Psoas muscle (tissue), 8 donors: ENCODE data around the gene LMAN2. TPM values are rescaled to one million over a fixed set of nuclear protein-coding genes. Genes with fewer than 3 reads are reported as not detected.

ENCODE experiments used
- ATAC-seq, 4 donors: fragments of 200-7000 bp; cut with Tn5 transposase; one replicate each; pipeline ENCODE4 v1.9.1; 2020; ENCODE audit warnings: moderate library complexity in 3 of 4, mild to moderate bottlenecking in 2 of 4
- DNase-seq, 2 donors: peaks; one replicate each; pipeline ENCODE4 v3.0.0-alpha.2; 2020
- H3K27ac ChIP-seq: fragments of 200-600 bp; one replicate; pipeline ENCODE4 v1.8.0; 2022
- H3K27me3 ChIP-seq, 3 donors: fragments of 200-600 bp in 1 of 3; one replicate each; pipeline versions ENCODE4 v1.6.1 to v1.8.0; 2013 to 2022; ENCODE audit warnings: low read length in 2 of 3, mild to moderate bottlenecking in 2 of 3, moderate library complexity in 1 of 3; ENCODE audit not compliant: insufficient read depth in 3 of 3
- H3K36me3 ChIP-seq, 2 donors: fragments of 200-600 bp in 1 of 2; one replicate each; pipeline versions ENCODE4 v1.6.1 to v1.8.0; 2013 to 2022; ENCODE audit warnings: low read depth in 1 of 2, mild to moderate bottlenecking in 1 of 2, moderate library complexity in 1 of 2; ENCODE audit not compliant: insufficient read depth in 1 of 2
- H3K4me1 ChIP-seq: fragments of 200-600 bp; one replicate; pipeline ENCODE4 v1.8.0; 2022
- H3K4me3 ChIP-seq: fragments of 200-600 bp; one replicate; pipeline ENCODE4 v1.8.0; 2022; ENCODE audit warnings: mild to moderate bottlenecking
- H3K9me3 ChIP-seq: fragments of 200-600 bp; one replicate; pipeline ENCODE4 v1.8.0; 2022
- WGBS, 3 donors: extraction: QIAGEN DNeasy Blood & Tissue Kit; methylation state at CpG; one replicate each; pipeline versions ENCODE4 v1.1.6 to v1.1.7; 2013; 5-methylcytosine and 5-hydroxymethylcytosine counted together
- intact Hi-C, 2 donors: fragments of 100-400 bp; cut with DNase I; formaldehyde crosslinking; loops; one replicate each; pipeline versions ENCODE4 v1.11.0 to v1.14.2; 2022
- polyA plus RNA-seq, 3 donors: library from polyadenylated mRNA; stranded (reverse); fragments of 200-250 nt; gene quantifications; one replicate each; pipeline ENCODE4 v1.2.3, GENCODE V29; 2013
- total RNA-seq, 4 donors: library from RNA; stranded (reverse); fragmentation: NEBNext Ultra II Directional in 2 of 4; extraction: Animal tissue kit (Norgen Biotek cat#: 25700) in 2 of 4; gene quantifications; one replicate each; pipeline versions ENCODE4 v1.2.1 to v1.2.4, GENCODE V29; 2021 to 2023
- TF ChIP-seq, protein P1 (sequence below): fragments of 200-600 bp; IDR thresholded peaks from one replicate; pipeline ENCODE4 v1.8.0; 2022; ENCODE audit warnings: antibody characterized with exemption
- donor health status: healthy with polysubstance abuse.
- donor health status: DM: no; HTN: no; CAD: no; lungs with moderate emphysema.
- donor health status: Bipolar disorder and iron deficiency.
- donor health status: healthy.
- donor health status: DM: yes; HTN: yes; CAD: no.
- donor health status: DM: no; HTN: no; CAD: no.
- donor health status: DM: no; HTN: no; CAD: no.
- donor health status: DM: yes; HTN: yes; CAD: no.

The LMAN2 gene
- total and polyA plus RNA-seq, 7 donors: 28.7 to 193 (median 55.8) TPM

DNA sequence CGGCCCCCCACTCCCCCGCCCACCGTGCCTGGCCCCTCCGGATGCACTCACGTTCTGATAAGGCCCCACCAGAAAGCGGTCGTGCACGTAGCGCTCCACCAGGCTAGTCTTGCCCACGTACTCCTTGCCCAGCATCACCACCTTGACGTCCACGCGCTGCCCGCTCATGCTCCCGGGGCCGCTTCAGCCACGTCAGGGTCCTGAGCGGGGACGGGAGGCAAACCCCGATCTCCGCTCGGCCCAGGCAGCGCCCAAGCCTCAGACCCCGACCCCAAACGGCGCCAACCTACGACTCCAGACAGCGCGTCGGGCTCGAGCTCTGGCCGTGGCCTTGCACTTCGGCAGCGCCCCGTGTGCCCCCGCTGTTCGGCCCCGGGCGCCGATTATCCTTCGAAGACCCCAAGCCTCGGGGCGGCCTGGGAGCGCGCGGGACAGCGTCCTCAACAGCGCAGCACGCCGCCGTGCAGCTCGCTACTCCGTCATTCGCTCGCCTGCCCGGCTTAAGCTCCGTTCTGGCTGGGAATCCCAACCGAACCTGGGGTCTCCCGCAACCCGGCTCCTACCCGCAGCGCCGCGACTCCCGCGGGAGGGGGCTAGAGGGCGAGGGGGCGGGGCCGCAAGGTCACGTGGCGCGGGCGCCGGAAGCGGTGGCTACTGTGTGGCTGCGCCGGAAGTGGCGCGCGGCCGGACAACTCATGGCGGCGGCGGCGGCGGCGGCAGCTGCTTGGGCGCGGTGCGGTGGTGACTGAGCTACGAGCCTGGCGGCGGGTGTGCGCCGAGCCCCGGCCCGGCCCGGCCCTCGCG is 48.1 kb downstream of the LMAN2 start, which contains the start of the genes PRELID1 and RAB24:
Gene PRELID1, plus strand, starts transcription at position 679 of the 804 bp plus-strand sequence. CDS start 187 bp downstream, outside the sequence.
Gene RAB24, minus strand, starts transcription at position 599 of the 804 bp plus-strand sequence. Its CDS starts 431 bp downstream, at position 168.
- Histone ChIP-seq H3K36me3 (peaks cover 0 to 47% of the 10 kb centered on the region in 2 donors), H3K4me3 (peak within 1 kb of the TSS; percentile 97), H3K27me3 (no peaks in the 10 kb centered on the region), H3K4me1 (peaks cover 39% of the 10 kb centered on the region), H3K9me3 (no peaks in the 10 kb centered on the region), H3K27ac (peak within 1 kb of the TSS; percentile 92)
- peak; percentile 90 to 95 for DNase-seq
- TF ChIP-seq, protein P1, sequence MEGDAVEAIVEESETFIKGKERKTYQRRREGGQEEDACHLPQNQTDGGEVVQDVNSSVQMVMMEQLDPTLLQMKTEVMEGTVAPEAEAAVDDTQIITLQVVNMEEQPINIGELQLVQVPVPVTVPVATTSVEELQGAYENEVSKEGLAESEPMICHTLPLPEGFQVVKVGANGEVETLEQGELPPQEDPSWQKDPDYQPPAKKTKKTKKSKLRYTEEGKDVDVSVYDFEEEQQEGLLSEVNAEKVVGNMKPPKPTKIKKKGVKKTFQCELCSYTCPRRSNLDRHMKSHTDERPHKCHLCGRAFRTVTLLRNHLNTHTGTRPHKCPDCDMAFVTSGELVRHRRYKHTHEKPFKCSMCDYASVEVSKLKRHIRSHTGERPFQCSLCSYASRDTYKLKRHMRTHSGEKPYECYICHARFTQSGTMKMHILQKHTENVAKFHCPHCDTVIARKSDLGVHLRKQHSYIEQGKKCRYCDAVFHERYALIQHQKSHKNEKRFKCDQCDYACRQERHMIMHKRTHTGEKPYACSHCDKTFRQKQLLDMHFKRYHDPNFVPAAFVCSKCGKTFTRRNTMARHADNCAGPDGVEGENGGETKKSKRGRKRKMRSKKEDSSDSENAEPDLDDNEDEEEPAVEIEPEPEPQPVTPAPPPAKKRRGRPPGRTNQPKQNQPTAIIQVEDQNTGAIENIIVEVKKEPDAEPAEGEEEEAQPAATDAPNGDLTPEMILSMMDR: peak; percentile 23
- intact Hi-C loops: loop anchor here (5.0 kb wide), 2 partner anchors 171 to 186 kb away; partner anchors contain the start of gene NSD1 (in 1 of the 2)
- 0% methylated on average over 62 to 100 of the region's 100 CpGs for WGBS, 3 donors
- peak; percentile 87 to 92 (median 88) for ATAC-seq

DNA sequence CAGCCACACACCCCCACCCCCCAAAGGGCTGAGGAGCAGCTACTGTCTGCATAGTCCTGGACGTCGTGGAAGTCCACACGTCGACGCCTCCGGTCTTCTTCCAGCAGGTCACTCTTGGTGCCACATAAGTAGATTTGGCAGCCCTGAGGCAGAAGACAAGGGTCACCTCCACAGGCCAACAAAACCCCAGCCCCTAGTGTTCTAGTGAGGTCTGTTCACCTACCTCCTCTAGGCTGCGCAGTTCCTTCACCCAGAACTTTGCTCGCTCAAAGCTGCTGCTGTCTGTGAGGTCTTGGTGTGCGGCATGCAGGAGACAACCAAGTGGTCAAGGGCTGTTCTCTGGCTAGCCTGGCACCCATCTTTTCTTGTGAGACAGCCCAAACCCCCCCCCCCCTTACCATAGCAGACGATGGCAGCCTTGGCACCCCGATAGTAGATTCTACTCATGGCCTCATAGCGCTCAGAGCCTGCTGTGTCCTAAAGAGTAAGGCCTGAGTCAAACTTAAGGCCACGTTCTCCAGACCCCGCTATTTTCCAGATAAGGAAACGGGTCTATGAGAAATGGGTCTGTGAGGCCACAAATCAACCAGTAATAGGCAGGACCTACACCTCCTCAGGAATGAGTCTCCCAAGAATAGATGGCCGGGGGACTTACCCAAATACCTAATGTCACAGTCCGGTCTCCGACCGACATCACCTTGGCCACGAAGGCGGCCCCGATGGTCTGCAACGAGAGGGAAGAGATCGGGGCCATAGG is 48.9 kb downstream of the LMAN2 start:
- peak in 2 of 4 donors; percentile 2 to 11 for ATAC-seq
- intact Hi-C loops: loop anchor here (5.0 kb wide), 2 partner anchors 170 to 185 kb away; partner anchors contain the start of gene NSD1 (in 1 of the 2)
- peak overlapping the region; percentile 92 for H3K27ac ChIP-seq
- H3K4me1 ChIP-seq: peaks cover 39% of the 10 kb centered on the region
- DNase-seq: peak in 1 of 2 donors; percentile 36
- WGBS, 3 donors: 22 to 31% (median 26%) methylated on average over 24 of the region's 24 CpGs
- no peaks in the 10 kb centered on the region for H3K9me3 ChIP-seq
- H3K27me3 ChIP-seq: no peaks in the 10 kb centered on the region
- peaks cover 0 to 47% of the 10 kb centered on the region in 2 donors for H3K36me3 ChIP-seq
- H3K4me3 ChIP-seq: peak overlapping the region; percentile 97
- TF ChIP-seq, protein P1: no peak

DNA sequence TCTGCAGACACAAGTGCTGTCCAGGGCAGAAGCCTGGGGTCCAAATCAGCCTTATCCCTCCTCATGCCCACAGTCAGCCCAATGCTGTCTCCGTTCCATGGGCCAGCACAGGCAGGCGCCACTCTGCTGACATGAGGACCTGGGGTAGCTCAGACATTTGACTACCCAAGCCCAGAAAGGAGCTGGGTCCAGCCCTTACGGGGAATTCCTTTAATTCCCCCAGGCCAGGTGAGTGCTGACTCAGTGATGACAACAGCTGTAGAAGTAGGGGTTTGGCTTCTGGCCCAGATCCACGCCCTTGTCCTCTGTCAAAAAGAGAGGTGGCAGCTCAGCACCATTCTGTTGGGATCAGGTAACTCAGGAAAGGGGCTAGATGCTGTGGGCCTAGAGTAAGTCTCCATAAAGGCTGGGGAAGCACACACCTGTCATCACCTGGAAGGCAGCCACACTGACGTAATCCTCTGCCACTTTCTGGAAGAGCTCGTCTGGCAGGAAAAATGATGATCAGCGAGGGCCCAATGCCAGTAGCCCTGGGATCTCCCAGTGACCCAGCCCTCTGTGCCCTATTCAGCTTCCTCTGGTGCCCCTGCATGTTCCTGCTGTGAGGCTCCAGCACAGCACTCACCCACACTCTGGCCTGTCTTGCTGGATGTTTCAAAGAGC is 49.8 kb downstream of the LMAN2 start:
- peak in 2 of 4 donors; percentile 6 to 7 for ATAC-seq
- Histone ChIP-seq H3K9me3 (no peaks in the 10 kb centered on the region), H3K4me3 (peak overlapping the region; percentile 97), H3K27ac (peak overlapping the region; percentile 92), H3K27me3 (no peaks in the 10 kb centered on the region), H3K36me3 (peaks cover 0 to 43% of the 10 kb centered on the region in 2 donors), H3K4me1 (peaks cover 39% of the 10 kb centered on the region)
- intact Hi-C loops: loop anchor here (5.0 kb wide), 2 partner anchors 169 to 184 kb away; partner anchors contain the start of gene NSD1 (in 1 of the 2)
- WGBS, 3 donors: 40 to 58% (median 46%) methylated on average over 7 of the region's 7 CpGs
- peak in 1 of 2 donors; percentile 54 for DNase-seq
- TF ChIP-seq, protein P1: no peak

DNA sequence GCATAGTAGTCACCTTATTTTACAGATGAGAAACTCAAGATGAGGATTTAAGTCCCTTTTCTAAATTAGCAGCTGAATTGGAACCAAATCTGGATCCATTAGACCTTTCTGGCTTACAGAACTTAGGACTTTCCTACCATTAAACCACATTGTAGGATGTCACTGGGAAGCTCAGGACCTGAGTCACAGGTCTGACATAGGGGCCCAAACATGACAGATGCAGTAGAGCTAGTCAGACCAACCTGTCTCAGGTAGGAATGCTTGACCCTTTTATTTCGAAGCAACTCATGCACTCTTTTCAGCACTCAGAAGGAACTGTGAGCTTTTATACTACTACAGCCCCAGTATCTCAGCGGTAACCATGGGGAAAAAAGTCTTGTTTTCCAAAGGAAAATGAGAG is 50.5 kb downstream of the LMAN2 start:
- DNase-seq: no peak
- Histone ChIP-seq H3K36me3 (peaks cover 0 to 43% of the 10 kb centered on the region in 2 donors), H3K27me3 (no peaks in the 10 kb centered on the region), H3K4me1 (peaks cover 39% of the 10 kb centered on the region), H3K27ac (peak overlapping the region; percentile 92), H3K9me3 (no peaks in the 10 kb centered on the region), H3K4me3 (peak overlapping the region; percentile 6)
- ATAC-seq: no peak
- TF ChIP-seq, protein P1: no peak
- WGBS, 3 donors: 86 to 92% (median 87%) methylated on average over 2 of the region's 2 CpGs
- intact Hi-C loops: loop anchor here (5.0 kb wide), 2 partner anchors 169 to 184 kb away; partner anchors contain the start of gene NSD1 (in 1 of the 2)
